ENCODE data around the gene ZFP1. TPM values are rescaled to one million over a fixed set of nuclear protein-coding genes. Genes with fewer than 3 reads are reported as not detected.

Gene ZFP1
- total RNA-seq, 6 experiments from 2014 or later = 3.7 to 18.6 (median 9.3) TPM

- 85% methylated on average over 8 of the region's 14 CpGs for WGBS (ENCODE audit: insufficient coverage, low coverage, low lambda C conversion rate, missing lambda C conversion rate)
- intact Hi-C loops (cut with DNase I) = no loop called here
- DNase-seq = no peak
- Histone ChIP-seq H3K27me3 (no peaks in the 10 kb centered on the region), H3K4me3 (no peak overlapping the region), H3K27ac (no peak overlapping the region), H3K36me3 (no peaks in the 10 kb centered on the region), H3K9me3 (no peaks in the 10 kb centered on the region), H3K4me1 (no peaks in the 10 kb centered on the region)
- no peak for ATAC-seq
- no peak for TF ChIP-seq POLR2A (IDR thresholded peaks at IDR 0.05)
- TF ChIP-seq CTCF (IDR thresholded peaks at IDR 0.05) = no peak
Measured at GRCh38 chr16:75188832-75189477, 40.6 kb downstream of the ZFP1 start.

DNA sequence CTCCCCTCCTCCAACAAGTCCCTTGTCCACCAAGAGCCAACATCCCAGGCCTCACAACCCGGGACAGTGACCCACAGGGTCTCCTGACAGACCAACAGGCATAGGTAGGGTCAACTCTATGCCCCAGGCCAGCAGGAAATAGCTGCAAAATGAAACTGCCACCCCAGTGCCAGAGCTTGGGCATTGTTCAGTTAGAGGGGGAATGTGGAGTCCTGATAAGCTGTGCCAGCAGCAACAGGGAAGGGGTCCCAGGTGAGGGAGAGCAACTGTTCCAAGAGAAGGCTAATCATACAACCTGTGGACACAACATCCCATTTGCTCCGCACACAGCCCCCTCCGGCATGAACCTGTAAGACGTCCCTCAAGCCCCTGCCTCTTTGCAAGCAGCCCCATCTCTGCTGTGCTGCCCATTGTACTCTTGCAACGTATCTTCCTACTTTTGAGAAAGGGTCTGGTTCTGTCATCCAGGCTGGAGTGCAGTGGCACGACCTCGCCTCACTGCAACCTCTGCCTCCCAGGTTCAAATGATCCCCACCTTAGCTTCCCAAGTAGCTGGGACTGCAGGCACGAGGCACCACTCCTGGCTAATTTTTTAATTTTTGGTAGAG lies 41.4 kb downstream of the ZFP1 start:
- Histone ChIP-seq H3K36me3 (no peaks in the 10 kb centered on the region), H3K27me3 (no peaks in the 10 kb centered on the region), H3K9me3 (no peaks in the 10 kb centered on the region), H3K4me3 (no peak overlapping the region), H3K4me1 (no peaks in the 10 kb centered on the region), H3K27ac (no peak overlapping the region)
- no peak for TF ChIP-seq CTCF (IDR thresholded peaks at IDR 0.05)
- no peak for DNase-seq
- ATAC-seq = no peak
- whole genome bisulfite sequencing (ENCODE audit: insufficient coverage, low coverage, low lambda C conversion rate, missing lambda C conversion rate) = 51% methylated on average over 5 of the region's 8 CpGs
- intact Hi-C loops (cut with DNase I) = no loop called here

DNA sequence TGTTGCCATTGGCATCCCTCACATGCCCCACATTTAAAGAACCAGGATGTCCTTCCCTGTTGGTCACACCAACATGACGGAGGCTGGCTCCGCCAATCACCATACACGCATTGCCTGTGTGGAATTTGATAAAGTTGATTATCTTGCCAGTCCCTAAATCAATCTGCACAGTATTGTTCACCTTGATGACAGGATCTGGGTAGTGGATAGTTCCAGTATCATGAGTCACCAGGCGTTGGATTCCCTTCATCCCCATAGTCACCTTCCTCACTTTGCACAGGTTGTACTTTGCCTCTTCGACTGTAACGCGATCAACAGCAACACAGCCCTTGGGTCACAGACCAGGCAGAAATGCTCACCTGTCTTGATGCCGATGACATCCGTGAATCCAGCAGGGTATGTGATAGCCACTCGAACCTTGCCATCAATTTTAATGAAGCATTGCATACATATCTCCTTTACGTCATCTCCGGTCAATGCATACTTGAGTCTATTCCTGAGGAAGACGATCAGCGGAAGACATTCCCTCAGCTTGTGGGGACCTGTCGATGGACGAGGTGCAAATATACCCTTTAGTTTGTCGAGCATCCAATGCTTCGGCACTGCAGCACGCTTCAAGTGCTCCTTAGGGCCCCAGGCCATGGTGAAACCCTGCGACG lies 44.4 kb downstream of the ZFP1 start:
- WGBS (ENCODE audit: insufficient coverage, low coverage, low lambda C conversion rate, missing lambda C conversion rate) = 86% methylated on average over 15 of the region's 21 CpGs
- Histone ChIP-seq H3K9me3 (no peaks in the 10 kb centered on the region), H3K4me1 (no peaks in the 10 kb centered on the region), H3K36me3 (no peaks in the 10 kb centered on the region), H3K27ac (no peak overlapping the region), H3K27me3 (no peaks in the 10 kb centered on the region), H3K4me3 (no peak overlapping the region)
- peak in 1 of 3 donors; percentile 24 for DNase-seq
- no peak for ATAC-seq
- intact Hi-C loops (cut with DNase I) = no loop called here
- TF ChIP-seq CTCF (IDR thresholded peaks at IDR 0.05) = no peak
- no peak for TF ChIP-seq POLR2A (IDR thresholded peaks at IDR 0.05)

DNA sequence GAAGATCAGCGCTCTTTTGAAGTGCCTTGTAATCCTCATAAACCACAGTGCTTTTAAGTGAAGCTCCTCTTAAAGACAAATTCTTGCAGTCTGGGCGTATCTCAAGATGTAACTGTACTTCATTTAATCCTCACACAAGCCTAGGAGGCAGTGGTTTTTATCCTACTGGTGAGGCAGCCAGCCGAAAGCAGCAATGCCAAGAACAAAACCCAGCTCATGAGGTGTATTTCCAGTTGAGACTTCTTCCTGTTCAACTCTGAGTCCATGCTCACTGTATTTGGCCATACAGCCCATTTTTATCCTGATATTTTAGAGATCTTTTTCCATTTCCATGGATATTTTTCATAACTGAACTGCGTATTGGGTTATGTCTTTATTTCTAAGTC lies 44.9 kb downstream of the ZFP1 start:
- no peaks in the 10 kb centered on the region for H3K4me1 ChIP-seq
- no peak overlapping the region for H3K27ac ChIP-seq
- no peaks in the 10 kb centered on the region for H3K36me3 ChIP-seq
- intact Hi-C loops (cut with DNase I) = no loop called here
- TF ChIP-seq POLR2A (IDR thresholded peaks at IDR 0.05) (no peak), CTCF (IDR thresholded peaks at IDR 0.05) (no peak)
- no peak for ATAC-seq
- no peaks in the 10 kb centered on the region for H3K27me3 ChIP-seq
- no peak overlapping the region for H3K4me3 ChIP-seq
- no peaks in the 10 kb centered on the region for H3K9me3 ChIP-seq
- no peak for DNase-seq
- WGBS (ENCODE audit: insufficient coverage, low coverage, low lambda C conversion rate, missing lambda C conversion rate) = 90% methylated on average over 3 of the region's 4 CpGs
